GM18511 (cell line): Measurements from ENCODE around the gene RAB40B.
"Not testable (repeated sequence)": the region's sequence is repeated elsewhere in the genome, so short reads cannot be mapped to it uniquely, and the experiment has no call there.

ENCODE experiments used
- ATAC-seq: cut with Tn5 transposase; IDR thresholded peaks from one replicate; pipeline ENCODE4 v1.9.1; 2021; ENCODE audit warnings: mild to moderate bottlenecking, moderate library complexity; ENCODE audit not compliant: unreplicated experiment

The RAB40B gene

GRCh38 chr17:82668631-82669099, 29.8 kb downstream of the RAB40B start:
- ATAC-seq, result no peak

- ATAC-seq, result no peak
Measured at GRCh38 chr17:82668024-82668630, 30.4 kb downstream of the RAB40B start.

- no peak for ATAC-seq
Measured at GRCh38 chr17:82667668-82668000, 30.9 kb downstream of the RAB40B start.

GRCh38 chr17:82666931-82667667, 31.4 kb downstream of the RAB40B start:
- no peak for ATAC-seq

- no peak for ATAC-seq
Measured at GRCh38 chr17:82665891-82666290, 32.6 kb downstream of the RAB40B start.

GRCh38 chr17:82665217-82665616, 33.3 kb downstream of the RAB40B start:
- no peak for ATAC-seq

- ATAC-seq, result no peak
Measured at GRCh38 chr17:82664701-82665182, 33.8 kb downstream of the RAB40B start.

- no peak for ATAC-seq
Measured at GRCh38 chr17:82664276-82664575, 34.3 kb downstream of the RAB40B start.

GRCh38 chr17:82663381-82664275, 34.9 kb downstream of the RAB40B start:
- no peak for ATAC-seq

- no peak for ATAC-seq
Measured at GRCh38 chr17:82662711-82663261, 35.7 kb downstream of the RAB40B start.

- ATAC-seq, result no peak
Measured at GRCh38 chr17:82661717-82662683, 36.5 kb downstream of the RAB40B start.

GRCh38 chr17:82659886-82660285, 38.6 kb downstream of the RAB40B start:
- ATAC-seq, result no peak

- no peak for ATAC-seq
Measured at GRCh38 chr17:82658796-82659452, 39.6 kb downstream of the RAB40B start.

- no peak for ATAC-seq
Measured at GRCh38 chr17:82658331-82658730, 40.2 kb downstream of the RAB40B start.

- ATAC-seq, result no peak
Measured at GRCh38 chr17:82657926-82658325, 40.6 kb downstream of the RAB40B start.

- no peak for ATAC-seq
Measured at GRCh38 chr17:82656266-82656665, 42.2 kb downstream of the RAB40B start.

- no peak for ATAC-seq
Measured at GRCh38 chr17:82655523-82655922, 43.0 kb downstream of the RAB40B start.

GRCh38 chr17:82655038-82655479, 43.4 kb downstream of the RAB40B start:
- ATAC-seq, result no peak

GRCh38 chr17:82654611-82655010, 43.9 kb downstream of the RAB40B start:
- ATAC-seq, result not testable (repeated sequence)
